GM20431 (cell line): ENCODE results near the gene HAPLN3.

Experiments used
- in situ Hi-C: fragments of 300-500 bp; cut with MseI, MboI; formaldehyde crosslinking; loops from one replicate; pipeline ENCODE4 v1.15.0; 2020; ENCODE audit warnings: low sequenced_read_pairs; ENCODE audit not compliant: unreplicated experiment

HAPLN3 gene

DNA sequence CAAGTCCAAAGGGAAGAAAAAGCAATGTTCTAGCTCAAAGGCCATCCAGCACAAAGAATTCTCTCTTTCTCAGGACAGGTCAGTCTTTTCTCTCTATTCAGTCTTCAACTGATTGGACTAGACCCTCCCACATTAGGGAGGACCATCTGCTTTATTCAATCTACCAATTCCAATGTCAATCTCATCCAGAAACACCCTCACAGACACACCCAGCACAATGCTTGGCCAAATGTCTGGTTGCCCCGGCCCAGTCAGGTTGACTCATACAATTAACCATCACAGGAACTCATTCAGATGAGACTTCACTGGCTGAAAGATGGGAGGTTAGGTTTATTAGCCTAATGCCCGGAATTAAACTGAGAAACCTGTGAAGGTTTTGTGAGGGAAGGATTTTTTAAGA, 59.7 kb downstream of the HAPLN3 start:
- in situ Hi-C loops: no loop called here

DNA sequence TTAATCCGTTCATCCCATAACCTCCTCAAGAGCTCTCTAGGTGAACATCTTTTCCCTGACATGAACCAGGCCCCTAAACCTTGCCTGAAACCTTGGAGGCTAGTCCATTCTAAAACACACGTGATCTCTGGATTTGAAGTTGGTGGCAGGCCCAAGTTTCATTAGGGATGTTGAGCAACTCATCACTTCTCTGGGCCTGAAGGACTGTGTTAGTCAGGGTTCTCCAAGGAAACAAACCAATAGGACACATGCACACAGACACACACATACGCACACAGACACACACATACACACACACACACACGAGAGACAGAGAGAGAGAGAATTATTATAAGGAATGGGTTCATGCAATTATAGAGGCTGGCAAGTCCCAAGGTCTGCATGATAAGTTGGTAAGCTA, 60.2 kb downstream of the HAPLN3 start:
- in situ Hi-C loops: no loop called here

DNA sequence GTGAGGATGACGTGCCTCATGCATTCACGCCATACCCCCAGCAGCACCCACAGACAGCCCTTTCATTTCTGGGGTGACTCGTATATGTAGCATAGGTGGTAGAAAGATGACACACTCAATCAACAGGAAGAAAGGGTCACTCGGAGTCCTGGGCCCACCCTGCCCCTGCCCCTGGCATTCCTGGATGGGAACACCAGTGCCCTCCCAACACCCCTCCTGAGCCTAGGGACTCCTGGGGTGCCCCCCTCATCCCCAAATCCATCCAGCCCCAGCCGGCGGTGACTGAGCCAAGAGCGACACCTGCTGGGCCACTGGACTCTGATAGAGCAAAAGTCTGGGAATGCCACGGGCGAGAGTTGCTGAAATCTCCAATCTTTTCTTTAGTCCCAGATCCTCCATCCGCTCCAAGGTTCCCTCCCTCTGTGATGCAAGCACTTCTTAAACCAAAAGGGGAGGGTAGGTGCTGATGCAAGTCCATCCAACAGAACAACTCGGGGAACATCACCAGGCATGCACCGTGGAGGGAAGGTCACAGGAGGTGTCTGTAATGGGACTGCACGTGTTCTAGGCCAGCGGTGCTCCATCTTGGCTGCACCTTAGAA, 61.0 kb downstream of the HAPLN3 start:
- in situ Hi-C loops: no loop called here

DNA sequence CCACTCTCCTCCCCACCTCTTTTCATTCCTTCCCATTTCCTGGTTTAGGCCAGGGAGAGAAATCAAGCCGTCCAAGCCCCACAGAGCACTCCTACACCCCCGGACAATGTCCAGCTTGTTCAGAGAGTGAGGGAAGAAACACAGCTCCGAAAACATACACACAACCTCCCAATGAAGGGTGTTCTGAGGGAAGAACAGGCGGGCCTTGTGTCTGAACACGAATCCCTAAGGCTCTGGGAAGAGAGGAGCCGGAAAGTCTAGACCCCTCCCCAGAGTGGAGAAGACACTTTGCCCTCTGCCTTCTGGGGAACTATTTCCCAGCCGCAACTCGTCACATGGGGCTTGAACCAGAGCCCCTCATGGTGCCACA, 61.6 kb downstream of the HAPLN3 start:
- in situ Hi-C loops: no loop called here

DNA sequence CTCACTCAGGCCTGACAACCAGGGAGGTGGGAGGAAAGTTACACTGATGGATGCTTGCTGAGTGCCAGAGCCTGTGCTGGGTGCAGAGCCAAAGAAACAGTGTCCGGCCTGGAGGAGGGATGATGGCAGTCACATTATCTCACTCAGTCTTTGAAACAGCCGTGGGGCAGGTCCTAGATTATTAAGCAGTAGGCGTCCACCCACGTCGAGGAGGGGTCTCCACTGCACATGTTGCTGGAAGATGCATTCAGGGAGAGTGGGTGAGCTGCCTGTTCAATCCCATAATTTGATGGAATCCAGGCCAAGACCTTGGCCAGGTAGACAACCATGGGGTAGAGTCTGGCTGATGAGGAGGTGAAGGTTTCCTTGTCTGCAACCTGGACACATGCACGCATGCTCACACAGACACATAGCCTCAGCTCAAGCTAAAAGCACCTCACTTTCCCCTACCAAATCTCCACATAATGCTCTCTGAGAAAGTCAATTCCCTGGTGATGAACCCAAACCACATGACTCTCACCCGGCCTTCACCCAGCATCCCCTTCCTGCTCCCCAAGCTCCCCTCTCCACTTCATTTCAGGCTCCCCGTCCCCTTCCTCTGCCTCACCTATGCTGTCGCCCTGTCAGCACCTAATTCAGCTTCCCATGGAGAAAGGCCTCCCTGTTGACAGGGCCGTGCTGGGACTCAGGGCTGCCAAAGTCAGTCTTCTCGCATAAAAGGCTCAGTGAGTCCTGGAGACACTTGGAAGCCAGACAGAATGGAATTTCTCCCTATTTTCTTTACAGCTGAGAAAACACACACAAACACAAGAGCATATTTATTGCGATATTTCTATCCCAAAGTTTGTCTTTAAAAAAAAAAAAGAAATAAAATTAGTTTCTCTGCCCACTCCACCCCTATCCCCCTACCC, 62.3 kb downstream of the HAPLN3 start:
- in situ Hi-C loops: no loop called here

DNA sequence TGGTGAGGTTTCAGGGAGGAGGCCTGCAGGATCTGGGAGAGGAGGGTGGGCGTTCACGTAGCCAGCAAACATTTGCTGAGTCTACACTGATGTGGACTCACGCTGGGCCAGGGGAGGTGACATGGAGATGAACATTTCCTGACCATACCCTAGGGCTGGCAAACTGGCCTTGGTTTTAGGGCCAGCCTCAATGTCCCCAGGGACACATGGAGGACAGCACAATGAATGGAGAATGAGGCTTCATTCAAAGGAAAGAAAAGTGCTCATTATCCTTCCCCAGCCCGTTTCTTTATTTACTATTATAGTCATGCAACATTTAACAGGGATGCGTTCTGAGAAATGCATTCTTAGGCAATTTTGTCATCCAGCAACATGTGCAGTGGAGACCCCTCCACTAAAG, 65.3 kb downstream of the HAPLN3 start:
- in situ Hi-C loops: no loop called here

DNA sequence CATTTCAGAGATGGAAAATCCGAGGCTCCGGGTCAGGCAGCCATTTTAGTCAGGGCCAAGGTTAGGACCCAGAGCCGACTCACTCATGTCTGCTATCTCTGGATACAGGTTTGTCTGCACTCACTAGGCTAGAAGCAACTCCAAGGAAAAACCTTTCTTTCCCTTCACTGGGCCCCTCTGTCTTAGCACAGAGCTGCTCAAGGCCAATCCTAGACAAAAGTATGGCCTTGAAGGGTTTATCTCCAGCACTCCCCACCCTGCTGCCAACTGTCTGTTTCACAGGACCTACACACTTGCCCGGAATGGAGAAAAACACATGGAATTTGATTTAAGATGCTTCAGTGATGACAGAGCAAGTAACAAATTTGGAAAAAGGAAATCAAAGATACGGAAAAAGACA, 66.6 kb downstream of the HAPLN3 start:
- in situ Hi-C loops: no loop called here
